GM12878 (cell line): ENCODE measurements around the gene ABCB4. TPM values are rescaled to one million over a fixed set of nuclear protein-coding genes. Genes with fewer than 3 reads are reported as not detected.

Source experiments
- ATAC-seq: fragments of 200-7000 bp; cut with Tn5 transposase; 3 replicates; pipeline ENCODE4 v1.9.1; 2020; ENCODE audit warnings: mild to moderate bottlenecking, moderate library complexity
- BruUV-seq: library from RNA; stranded (reverse); fragments of 400-500 nt; replicated peaks from 2 replicates; lab custom pipeline; 2021; lab: Mats Ljungman, UMichigan
- CTCF ChIA-PET: fragments of 300-600 bp; sonication (Branson Sonifier 250); formaldehyde crosslinking; extraction: SDS; loops from one replicate; lab custom pipeline; 2021; ENCODE audit warnings: inconsistent platforms; lab: Yijun Ruan, JAX
- POLR2A ChIA-PET: fragments of 350-600 bp; formaldehyde crosslinking; extraction: SDS; loops from one replicate; lab custom pipeline; 2021; ENCODE audit warnings: inconsistent platforms; lab: Charles Lee
- RAD21 ChIA-PET: fragments of 300-600 bp; sonication (Branson Sonifier 250); formaldehyde crosslinking; loops from one replicate; lab custom pipeline; 2023; ENCODE audit warnings: antibody characterized with exemption; ENCODE audit not compliant: unreplicated experiment; lab: Charles Lee
- SMC1A ChIA-PET: fragments of 300-600 bp; sonication (Branson Sonifier 250); formaldehyde crosslinking; loops from one replicate; lab custom pipeline; 2023; ENCODE audit not compliant: unreplicated experiment, uncharacterized antibody; lab: Charles Lee
- DNase-seq: peaks from one replicate; pipeline ENCODE4 v3.0.0-alpha.2; 2011; ENCODE audit warnings: low read depth, low spot score
- FAIRE-seq: peaks from 3 replicates; lab custom pipeline; 2011; peaks lifted over from hg19 to GRCh38; lab: Jason Lieb, UNC
- H2AFZ ChIP-seq: 2 replicates; pipeline ENCODE4 v1.6.0; 2011; ENCODE audit warnings: low read depth, low read length, control low read depth; ENCODE audit not compliant: control insufficient read depth
- H3K27ac ChIP-seq: 2 replicates; pipeline ENCODE4 v1.5.1; 2011; ENCODE audit warnings: control low read depth; ENCODE audit not compliant: control insufficient read depth, insufficient read depth
- H3K27me3 ChIP-seq, 2 experiments: replicated peaks in 1 of 2; 2 replicates each; pipeline versions ENCODE4 v1.6.0 to v1.6.1; 2011; ENCODE audit warnings: low read length in 1 of 2; ENCODE audit not compliant: control insufficient read depth in 2 of 2, insufficient read depth in 2 of 2
- H3K36me3 ChIP-seq, 2 experiments: 2 replicates each; pipeline ENCODE4 v1.5.1; 2011; ENCODE audit warnings: low read length in 1 of 2; ENCODE audit not compliant: control insufficient read depth in 2 of 2, insufficient read depth in 2 of 2
- H3K4me1 ChIP-seq: 2 replicates; pipeline ENCODE4 v1.6.1; 2011; ENCODE audit warnings: mild to moderate bottlenecking, low read length, moderate library complexity, mixed read lengths; ENCODE audit not compliant: control insufficient read depth, insufficient read depth
- H3K4me2 ChIP-seq: 2 replicates; pipeline ENCODE4 v1.6.0; 2011; ENCODE audit warnings: control low read depth; ENCODE audit not compliant: control insufficient read depth, insufficient read depth
- H3K4me3 ChIP-seq: fragments of 200-600 bp; sonication (generic); 2 replicates; pipeline ENCODE4 v1.5.1; 2016
- H3K79me2 ChIP-seq: 2 replicates; pipeline ENCODE4 v1.6.0; 2011; ENCODE audit warnings: low read length; ENCODE audit not compliant: control insufficient read depth, insufficient read depth
- H3K9ac ChIP-seq: 2 replicates; pipeline ENCODE4 v1.8.0; 2011; ENCODE audit warnings: low read length, control low read depth, mixed read lengths; ENCODE audit not compliant: control insufficient read depth, insufficient read depth
- H3K9me3 ChIP-seq: replicated peaks from 3 replicates; pipeline ENCODE4 v1.5.1; 2011; ENCODE audit warnings: mild to moderate bottlenecking, low read length; ENCODE audit not compliant: control insufficient read depth, insufficient read depth
- H4K20me1 ChIP-seq: 2 replicates; pipeline ENCODE4 v1.6.0; 2011; ENCODE audit not compliant: control insufficient read depth, insufficient read depth
- EGR1 ChIP-seq, 2 experiments: IDR thresholded peaks; 1 replicate in 1 of 2; 2 replicates in 1 of 2; pipeline ENCODE4 v1.6.1; 2011 to 2012; ENCODE audit warnings: low read depth in 2 of 2, low read length in 2 of 2, borderline replicate concordance in 1 of 2, mild to moderate bottlenecking in 1 of 2, moderate library complexity in 1 of 2
- GATAD2B ChIP-seq: fragments of 450-650 bp; conservative IDR thresholded peaks from 2 replicates; pipeline ENCODE4 v1.6.1; 2017; ENCODE audit warnings: low read depth, mild to moderate bottlenecking, moderate library complexity
- RB1 ChIP-seq: fragments of 450-650 bp; formaldehyde crosslinking; IDR thresholded peaks from 2 replicates; pipeline ENCODE4 v1.6.1; 2017; ENCODE audit warnings: mild to moderate bottlenecking, borderline replicate concordance
- RELB ChIP-seq: fragments of 450-650 bp; IDR thresholded peaks from 2 replicates; pipeline ENCODE4 v1.6.1; 2017; ENCODE audit warnings: low read depth, mild to moderate bottlenecking, moderate library complexity
- SMAD1 ChIP-seq: fragments of 450-650 bp; IDR thresholded peaks from 2 replicates; pipeline ENCODE4 v1.6.1; 2018; ENCODE audit warnings: mild to moderate bottlenecking, low read depth; ENCODE audit not compliant: partially characterized antibody
- SMC3 ChIP-seq: IDR thresholded peaks from 2 replicates; pipeline ENCODE4 v1.6.1; 2011; ENCODE audit warnings: low read length, improper control_type of control experiment, borderline replicate concordance
- SUPT20H ChIP-seq: IDR thresholded peaks from 2 replicates; pipeline ENCODE4 v1.6.1; 2011; ENCODE audit warnings: low read depth, mild to moderate bottlenecking, low read length, moderate library complexity, borderline replicate concordance; ENCODE audit not compliant: control insufficient read depth
- WRNIP1 ChIP-seq: IDR thresholded peaks from 2 replicates; pipeline ENCODE4 v1.6.1; 2011; ENCODE audit warnings: low read depth, low read length, improper control_type of control experiment, borderline replicate concordance
- WGBS: methylation state at CpG from one replicate; pipeline ENCODE4 v1.1.6; 2016; ENCODE audit warnings: low lambda C conversion rate; ENCODE audit not compliant: insufficient replicate concordance, insufficient coverage; ENCODE audit errors: missing lambda C conversion rate; 5-methylcytosine and 5-hydroxymethylcytosine counted together
- in situ Hi-C: fragments of 300-500 bp; cut with MboI; formaldehyde crosslinking; loops from 9 replicates; pipeline ENCODE4 v1.14.3; 2018; ENCODE audit warnings: mixed read lengths
- intact Hi-C: fragments of 100-400 bp; cut with micrococcal nuclease; formaldehyde crosslinking; loops from one replicate; pipeline ENCODE4 v1.14.2; 2022; ENCODE audit not compliant: unreplicated experiment
- polyA plus RNA-seq, 11 experiments: library from polyadenylated mRNA; depleted of rRNA in 4 of 11; unstranded in 6 of 11; stranded (reverse) in 5 of 11; fragments of >200 nt; fragmentation: Nextera tagmentation in 4 of 11; fragmentation: Illumina TruSeq in 1 of 11; extraction: Ambion mirVana in 4 of 11; extraction: Trizol in 1 of 11; gene quantifications; 1 replicate in 1 of 11; 2 replicates in 10 of 11; pipeline versions ENCODE4 v1.2.1 to v1.2.3, GENCODE V29; 2011 to 2016; ENCODE audit warnings: inconsistent platforms in 2 of 11, missing spikeins in 2 of 11, low read depth in 1 of 11
- total RNA-seq, 4 experiments: library from RNA; depleted of rRNA in 3 of 4; stranded (reverse); fragments of >200 nt in 3 of 4; fragmentation: Illumina TruSeq in 1 of 4; extraction: Trizol in 1 of 4; gene quantifications; 2 replicates each; pipeline versions ENCODE4 v1.2.1 to v1.2.3, GENCODE V29; 2013 to 2021

Gene ABCB4
- total and polyA plus RNA-seq, 10 of the 15 experiments (the other 5 are each of a cell fraction or from before 2014, with no cell fraction given): 1.9 to 8.3 (median 4.4) TPM

- H3K4me3 ChIP-seq: no peak overlapping the region
- H4K20me1 ChIP-seq: no peaks in the 10 kb centered on the region
- no peak overlapping the region for H2AFZ ChIP-seq
- no peaks in the 10 kb centered on the region for H3K4me1 ChIP-seq
- DNase-seq (no peak), ATAC-seq (no peak), FAIRE-seq (no peak)
- no peak overlapping the region for H3K9ac ChIP-seq
- TF ChIP-seq SMAD1 (no peak), WRNIP1 (no peak), GATAD2B (no peak), SMC3 (no peak), RB1 (no peak), RELB (no peak), EGR1 (IDR thresholded peaks at IDR 0.05; ENCODE audit: borderline replicate concordance in 1 of 2, low read depth in 2 of 2, low read length in 2 of 2) (no peak), SUPT20H (no peak)
- H3K27me3 ChIP-seq: no peaks in the 10 kb centered on the region
- ChIA-PET CTCF (no interaction called here), POLR2A (interaction anchor here (0.6 kb wide), 1 partner anchor 98 kb away, joined by 5 read pairs; no protein-coding TSS in a partner anchor), RAD21 (no interaction called here), SMC1A (interaction anchor here (1.0 kb wide), 1 partner anchor 12 kb away, joined by 3 read pairs; no protein-coding TSS in a partner anchor)
- H3K36me3 ChIP-seq: no peaks in the 10 kb centered on the region
- intact Hi-C loops (no loop called here), in situ Hi-C loops (no loop called here)
- no peaks in the 10 kb centered on the region for H3K9me3 ChIP-seq
- H3K79me2 ChIP-seq: no peaks in the 10 kb centered on the region
- WGBS: 81% methylated on average over 2 of the region's 2 CpGs
- no peak overlapping the region for H3K4me2 ChIP-seq
- H3K27ac ChIP-seq: no peak overlapping the region
- BruUV-seq: no TSS peak
Measured at GRCh38 chr7:87459941-87460340, 15.5 kb downstream of the ABCB4 start.
